Endothelial cell of coronary artery (primary cell): ENCODE measurements around the gene NOS2. TPM values are rescaled to one million over a fixed set of nuclear protein-coding genes. Genes with fewer than 3 reads are reported as not detected.

Experiments used
- total RNA-seq: library from RNA; depleted of rRNA; stranded (reverse); fragments of >200 nt; gene quantifications from 2 replicates; pipeline ENCODE4 v1.2.3, GENCODE V29; 2014

NOS2 gene
- under 0.01 TPM in 1 of 2 replicates, not detected in the other for total RNA-seq

GRCh38 chr17:27800522-27800921, at the start of gene NOS2:
Gene NOS2, minus strand, starts transcription at chr17:27800529. Its CDS starts 1,720 bp downstream, at chr17:27798809.

Other genes with a start within 250 kb of the NOS2 start
- 6.9 and 11.4 TPM in 2 replicates for gene LGALS9, start 169.3 kb downstream of the NOS2 start, total RNA-seq
- 1.1 and 1.3 TPM in 2 replicates for gene LYRM9, start 92.8 kb upstream of the NOS2 start, total RNA-seq
- gene NLK, start 242.1 kb upstream of the NOS2 start, total RNA-seq: 26.5 and 32.3 TPM in 2 replicates